NT2/D1 (cell line): ENCODE results near the gene ARL4A.
A peak's percentile ranks its signal among the peaks of the same experiment; 100 is the strongest.
"Not testable (repeated sequence)": the region's sequence is repeated elsewhere in the genome, so short reads cannot be mapped to it uniquely, and the experiment has no call there.

ENCODE experiments used
- DNase-seq: peaks from one replicate; pipeline ENCODE4 v3.0.0-alpha.2; 2011; ENCODE audit warnings: low read depth, low spot score
- H3K27me3 ChIP-seq: 2 replicates; pipeline ENCODE4 v1.6.0; 2011; ENCODE audit warnings: mild to moderate bottlenecking; ENCODE audit not compliant: insufficient read length, insufficient read depth
- H3K36me3 ChIP-seq: 2 replicates; pipeline ENCODE4 v1.6.1; 2011; ENCODE audit warnings: mild to moderate bottlenecking, low read length, mixed read lengths; ENCODE audit not compliant: insufficient read depth, insufficient read length
- H3K4me1 ChIP-seq: 2 replicates; pipeline ENCODE4 v1.5.1; 2011; ENCODE audit not compliant: insufficient read depth, insufficient read length
- H3K4me3 ChIP-seq: 2 replicates; pipeline ENCODE4 v1.5.1; 2011; ENCODE audit warnings: low read depth; ENCODE audit not compliant: insufficient read length
- H3K9ac ChIP-seq: 2 replicates; pipeline ENCODE4 v1.6.0; 2011; ENCODE audit warnings: low read depth; ENCODE audit not compliant: insufficient read length
- H3K9me3 ChIP-seq: 2 replicates; pipeline ENCODE4 v1.5.1; 2011; ENCODE audit warnings: mild to moderate bottlenecking, low read length; ENCODE audit not compliant: insufficient read depth
- SUZ12 ChIP-seq: IDR thresholded peaks from 2 replicates; pipeline ENCODE4 v1.6.1; 2011; ENCODE audit not compliant: insufficient read length, insufficient read depth; ENCODE audit errors: extremely low read depth
- YY1 ChIP-seq: IDR thresholded peaks from 2 replicates; pipeline ENCODE4 v1.6.1; 2011; ENCODE audit not compliant: insufficient read length, insufficient read depth
- ZNF274 ChIP-seq: IDR thresholded peaks from 2 replicates; pipeline ENCODE4 v1.6.1; 2011; ENCODE audit warnings: mild to moderate bottlenecking, low read depth, low read length

The ARL4A gene

DNA sequence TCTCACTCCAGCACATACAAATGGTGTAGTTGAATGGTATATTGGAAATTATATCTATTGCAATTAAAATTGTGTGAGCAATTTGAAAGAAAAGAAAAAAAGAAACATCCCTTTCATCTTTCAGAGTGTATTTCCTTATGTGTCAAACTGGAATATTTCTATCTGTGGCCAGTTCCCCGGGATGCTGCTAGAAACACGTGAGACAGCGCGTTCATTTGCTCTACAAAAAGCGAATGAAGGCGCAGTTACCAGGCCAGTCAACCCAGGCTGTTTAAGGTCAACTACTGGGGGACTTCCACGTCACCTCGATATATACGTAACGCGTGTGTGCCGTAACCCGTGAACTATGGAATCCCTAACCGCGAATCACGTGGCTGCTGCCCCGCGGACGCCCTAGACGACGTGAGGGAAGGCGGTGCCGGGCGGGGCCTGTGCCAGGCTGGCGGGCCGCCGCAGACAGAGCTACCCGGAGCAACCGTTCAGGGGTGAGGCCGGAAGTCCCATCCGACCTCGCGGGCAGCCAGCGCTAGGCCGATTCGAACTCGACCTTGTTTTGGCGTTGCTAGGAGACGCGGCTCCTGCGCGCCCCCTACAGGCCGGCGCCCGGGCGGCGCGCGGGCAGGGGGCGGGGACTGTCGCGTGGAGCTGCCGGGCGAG lies 1.1 kb upstream of the ARL4A start:
- H3K9ac ChIP-seq = peak overlapping the region; percentile 93
- no peaks in the 10 kb centered on the region for H3K4me1 ChIP-seq
- no peak for TF ChIP-seq YY1
- TF ChIP-seq ZNF274 = no peak
- TF ChIP-seq SUZ12 = no peak

DNA sequence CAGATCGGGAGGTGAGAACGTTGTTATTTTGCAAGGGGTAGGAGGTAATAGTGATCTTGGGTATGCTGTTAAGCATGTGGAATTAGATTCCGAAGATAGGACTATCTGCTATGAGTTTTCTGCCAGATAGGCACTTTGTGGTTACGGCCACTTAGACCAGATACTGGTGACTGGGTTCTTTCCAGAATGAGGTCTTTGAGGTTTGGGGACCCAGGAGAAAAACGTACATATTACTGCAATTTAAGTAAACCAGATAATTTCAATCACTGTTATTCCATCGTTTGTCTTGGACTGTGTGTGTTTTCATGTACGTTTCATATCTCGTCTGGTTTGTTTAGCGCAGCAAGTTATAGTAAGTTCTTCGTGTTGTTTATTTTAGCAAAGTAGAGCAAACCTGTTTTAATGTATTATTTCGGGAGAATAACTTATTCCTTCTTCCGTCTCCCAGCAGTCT lies 312 bp downstream of the ARL4A start:
- TF ChIP-seq ZNF274 (no peak), YY1 (no peak), SUZ12 (no peak)
- Histone ChIP-seq H3K36me3 (peaks cover 6% of the 10 kb centered on the region), H3K9me3 (no peaks in the 10 kb centered on the region), H3K27me3 (no peaks in the 10 kb centered on the region), H3K9ac (peak overlapping the region; percentile 93), H3K4me3 (peak overlapping the region; percentile 72), H3K4me1 (no peaks in the 10 kb centered on the region)
- DNase-seq = no peak

More for the DNA sequence above, 1.1 kb upstream of the ARL4A start:
- H3K9me3 ChIP-seq = no peaks in the 10 kb centered on the region
- no peaks in the 10 kb centered on the region for H3K27me3 ChIP-seq
- DNase-seq = peak; percentile 89
- peaks cover 4% of the 10 kb centered on the region for H3K36me3 ChIP-seq
- peak overlapping the region; percentile 72 for H3K4me3 ChIP-seq

DNA sequence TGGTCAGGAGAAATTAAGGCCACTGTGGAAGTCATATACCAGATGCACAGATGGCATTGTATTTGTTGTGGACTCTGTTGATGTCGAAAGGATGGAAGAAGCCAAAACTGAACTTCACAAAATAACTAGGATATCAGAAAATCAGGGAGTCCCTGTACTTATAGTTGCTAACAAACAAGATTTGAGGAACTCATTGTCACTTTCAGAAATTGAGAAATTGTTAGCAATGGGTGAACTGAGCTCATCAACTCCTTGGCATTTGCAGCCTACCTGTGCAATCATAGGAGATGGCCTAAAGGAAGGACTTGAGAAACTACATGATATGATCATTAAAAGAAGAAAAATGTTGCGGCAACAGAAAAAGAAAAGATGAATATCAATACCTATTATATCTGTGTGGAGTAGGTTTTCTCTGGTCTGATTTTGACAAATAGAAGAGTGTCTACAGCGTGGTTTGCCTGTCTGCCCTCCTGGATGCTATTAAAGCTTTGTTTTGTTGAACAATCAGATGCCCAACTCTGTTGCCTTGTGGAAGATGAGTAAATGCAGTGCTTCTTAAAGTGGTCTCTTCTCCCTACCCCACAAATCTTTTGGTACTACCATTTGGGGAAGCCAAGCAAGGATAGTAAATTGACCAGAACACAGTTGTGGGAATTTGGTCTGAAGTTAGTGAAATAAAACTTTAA lies 1.2 kb downstream of the ARL4A start:
- H3K9ac ChIP-seq, H3K36me3 ChIP-seq, H3K4me1 ChIP-seq, H3K9me3 ChIP-seq, DNase-seq, H3K27me3 ChIP-seq: not testable (repeated sequence)
- peak overlapping the region; percentile 33 for H3K4me3 ChIP-seq

DNA sequence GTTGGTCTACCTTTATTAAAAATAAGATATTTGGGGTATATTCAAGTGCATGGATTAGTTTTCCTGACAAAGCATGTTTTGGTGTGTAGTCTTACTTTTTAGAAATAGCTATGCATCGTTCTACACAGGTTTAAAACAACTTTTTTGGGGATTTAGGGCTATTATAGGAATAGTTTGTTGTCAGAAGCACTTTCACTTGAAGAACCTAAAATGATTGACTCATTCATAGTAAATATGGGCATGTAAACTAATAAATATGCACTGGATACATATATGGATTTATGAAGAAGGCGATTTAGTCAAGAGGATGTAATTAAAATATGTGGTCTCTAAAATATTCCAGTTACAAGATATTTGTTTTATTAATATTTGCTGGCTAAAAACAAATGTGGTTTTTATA lies 2.0 kb downstream of the ARL4A start:
- H3K9ac ChIP-seq = no peak overlapping the region
- DNase-seq = no peak
- peak overlapping the region; percentile 33 for H3K4me3 ChIP-seq
- H3K36me3 ChIP-seq = peaks cover 6% of the 10 kb centered on the region
- H3K27me3 ChIP-seq = no peaks in the 10 kb centered on the region
- H3K4me1 ChIP-seq = no peaks in the 10 kb centered on the region
- no peaks in the 10 kb centered on the region for H3K9me3 ChIP-seq
- TF ChIP-seq SUZ12 (no peak), ZNF274 (no peak), YY1 (no peak)

DNA sequence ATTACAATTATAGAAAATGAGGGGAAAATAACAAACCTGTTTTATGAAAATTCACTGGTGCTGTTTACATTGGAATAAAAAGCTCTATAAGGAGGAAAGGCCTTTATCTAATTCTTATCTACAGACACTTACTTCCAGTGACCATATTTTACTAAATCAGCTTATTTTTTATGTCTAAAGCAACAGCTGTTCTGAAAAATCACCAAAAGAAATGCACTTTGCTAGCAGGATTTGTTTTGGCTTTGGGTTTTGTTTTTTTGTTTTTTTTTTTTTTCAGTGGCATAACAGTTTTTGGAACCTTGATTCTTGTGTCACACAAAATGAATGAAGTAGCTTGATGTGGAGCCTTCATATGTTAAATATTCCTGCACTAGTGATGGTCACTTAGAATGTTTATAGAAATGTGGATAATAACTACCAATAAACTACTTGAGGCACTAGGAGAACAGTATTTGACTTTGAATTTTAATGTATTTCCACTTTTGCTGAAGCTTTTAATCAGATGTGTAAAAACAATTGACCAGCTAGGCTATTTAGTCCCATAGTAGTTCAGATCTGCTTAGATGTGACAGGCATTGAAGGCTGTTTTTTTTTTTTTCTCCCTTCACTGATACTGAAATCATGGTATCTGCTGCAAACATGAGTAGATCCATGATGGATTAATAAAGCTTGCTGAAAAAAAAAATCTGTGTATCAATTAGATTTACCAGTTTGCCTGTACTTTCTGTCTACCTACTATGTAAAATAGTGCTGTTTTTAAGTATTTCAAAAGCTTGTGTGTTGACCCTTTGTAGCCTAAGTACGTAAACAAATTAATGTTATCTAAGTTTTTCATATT lies 2.8 kb downstream of the ARL4A start:
- peak overlapping the region; percentile 34 for H3K9ac ChIP-seq
- no peaks in the 10 kb centered on the region for H3K9me3 ChIP-seq
- peak overlapping the region; percentile 33 for H3K4me3 ChIP-seq
- no peak for DNase-seq
- H3K4me1 ChIP-seq = no peaks in the 10 kb centered on the region
- H3K36me3 ChIP-seq = peaks cover 6% of the 10 kb centered on the region
- H3K27me3 ChIP-seq = no peaks in the 10 kb centered on the region
- TF ChIP-seq SUZ12 (no peak), ZNF274 (no peak), YY1 (no peak)

DNA sequence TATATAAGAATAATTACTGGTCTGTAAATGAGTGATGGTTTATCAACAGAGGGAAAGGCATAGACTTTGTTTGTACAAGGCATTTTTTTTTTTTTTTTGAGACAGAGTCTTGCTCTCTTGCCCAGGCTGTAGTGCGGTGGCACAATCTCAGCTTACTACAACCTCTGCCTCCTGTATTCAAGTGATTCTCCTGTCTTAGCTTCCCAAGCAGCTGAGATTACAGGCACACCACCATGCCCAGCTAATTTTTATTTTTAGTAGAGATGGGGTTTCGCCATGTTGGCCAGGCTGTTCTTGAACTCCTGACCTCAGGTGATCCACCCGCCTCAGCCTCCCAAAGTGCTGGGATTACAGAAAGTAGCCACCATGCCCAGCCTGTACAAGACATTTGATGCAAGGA lies 4.0 kb downstream of the ARL4A start:
- not testable (repeated sequence) for H3K4me3 ChIP-seq, DNase-seq, H3K27me3 ChIP-seq, H3K4me1 ChIP-seq, H3K36me3 ChIP-seq, H3K9ac ChIP-seq, H3K9me3 ChIP-seq

DNA sequence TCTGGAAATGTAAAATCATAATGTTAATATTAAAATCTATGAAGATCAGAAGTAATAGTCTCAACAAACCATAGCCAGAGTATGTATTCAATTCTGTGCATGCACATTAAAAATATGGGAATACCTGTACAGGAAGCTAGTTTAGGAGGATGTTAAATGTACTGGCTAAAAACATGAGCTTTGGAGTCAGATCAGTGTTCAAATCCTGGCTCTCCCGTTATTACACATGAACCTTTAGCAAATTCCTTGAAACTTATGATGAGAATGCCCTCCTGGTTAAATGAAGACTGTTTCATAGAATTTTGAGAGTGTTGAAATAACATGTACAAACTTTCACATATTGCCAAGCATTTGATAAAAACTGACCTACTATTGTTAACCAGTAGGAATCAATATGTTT lies 4.6 kb downstream of the ARL4A start:
- H3K9me3 ChIP-seq = no peaks in the 10 kb centered on the region
- H3K27me3 ChIP-seq = no peaks in the 10 kb centered on the region
- peaks cover 6% of the 10 kb centered on the region for H3K36me3 ChIP-seq
- no peak overlapping the region for H3K9ac ChIP-seq
- no peak overlapping the region for H3K4me3 ChIP-seq
- DNase-seq = no peak
- H3K4me1 ChIP-seq = no peaks in the 10 kb centered on the region
- TF ChIP-seq YY1 (no peak), ZNF274 (no peak), SUZ12 (no peak)
